Limb (tissue), 2 donors: Measurements from ENCODE around the gene CZIB.

ENCODE experiments used
- DNase-seq, 2 donors: peaks; one replicate each; pipeline ENCODE4 v3.0.0-alpha.2; 2016; ENCODE audit errors: extremely low spot score in 2 of 2

The CZIB gene

GRCh38 chr1:53220171-53220961 is at the start of gene CZIB:
CZIB (minus strand) TSS chr1:53220634; CDS start chr1:53220575, 59 bp downstream.
- peak; percentile 92 to 96 for DNase-seq

GRCh38 chr1:53270107-53270506 is 49.7 kb upstream of the CZIB start:
- DNase-seq: no peak

- no peak for DNase-seq
Measured at GRCh38 chr1:53267761-53268160, 47.3 kb upstream of the CZIB start.

- no peak for DNase-seq
Measured at GRCh38 chr1:53266038-53266437, 45.6 kb upstream of the CZIB start.

- no peak for DNase-seq
Measured at GRCh38 chr1:53265581-53265980, 45.1 kb upstream of the CZIB start.

- DNase-seq: no peak
Measured at GRCh38 chr1:53264048-53264447, 43.6 kb upstream of the CZIB start.

GRCh38 chr1:53262000-53262399 is 41.6 kb upstream of the CZIB start:
- no peak for DNase-seq

- DNase-seq: no peak
Measured at GRCh38 chr1:53260631-53261247, 40.3 kb upstream of the CZIB start.

GRCh38 chr1:53259932-53260331 is 39.5 kb upstream of the CZIB start:
- no peak for DNase-seq

- DNase-seq: no peak
Measured at GRCh38 chr1:53258216-53258615, 37.8 kb upstream of the CZIB start.

GRCh38 chr1:53257454-53258081 is 37.1 kb upstream of the CZIB start:
- no peak for DNase-seq

GRCh38 chr1:53256511-53257453 is 36.3 kb upstream of the CZIB start:
- DNase-seq: no peak

- no peak for DNase-seq
Measured at GRCh38 chr1:53255031-53255430, 34.6 kb upstream of the CZIB start.

GRCh38 chr1:53254011-53254640 is 33.7 kb upstream of the CZIB start:
- no peak for DNase-seq

GRCh38 chr1:53250325-53250724 is 29.9 kb upstream of the CZIB start:
- no peak for DNase-seq

- DNase-seq: no peak
Measured at GRCh38 chr1:53249706-53250105, 29.3 kb upstream of the CZIB start.

- no peak for DNase-seq
Measured at GRCh38 chr1:53246261-53247134, 26.1 kb upstream of the CZIB start.

GRCh38 chr1:53244141-53244540 is 23.7 kb upstream of the CZIB start:
- no peak for DNase-seq

- DNase-seq: no peak
Measured at GRCh38 chr1:53242381-53242780, 21.9 kb upstream of the CZIB start.

- DNase-seq: no peak
Measured at GRCh38 chr1:53241828-53242227, 21.4 kb upstream of the CZIB start.
